ENCODE data around the gene COMMD3. TPM values are rescaled to one million over a fixed set of nuclear protein-coding genes. Genes with fewer than 3 reads are reported as not detected.

Gene COMMD3
- total RNA-seq, 1 experiment from 2014 or later = 2.4 TPM

GRCh38 chr10:22338185-22338900 lies 22.2 kb downstream of the COMMD3 start:
- Histone ChIP-seq H3K23me2 (ENCODE audit: insufficient read length, low read depth, low read length, poor library complexity, severe bottlenecking) (peaks cover 23% of the 10 kb centered on the region), H2BK12ac (ENCODE audit: insufficient read length, low read depth, low read length) (no peak overlapping the region), H4K5ac (ENCODE audit: insufficient read length, low read depth, low read length) (no peak overlapping the region), H4K8ac (replicated peaks; ENCODE audit: insufficient read length, low read depth, low read length) (no peak overlapping the region), H2BK20ac (ENCODE audit: low read depth, low read length, poor library complexity, severe bottlenecking) (no peak overlapping the region), H3K4me1 (ENCODE audit: insufficient read depth, low read length) (no peaks in the 10 kb centered on the region), H3K27me3 (ENCODE audit: insufficient read depth, low read length) (peaks cover 74% of the 10 kb centered on the region), H2AK5ac (ENCODE audit: insufficient read length, low read length) (no peak overlapping the region), H4K20me1 (ENCODE audit: control insufficient read depth, insufficient read depth, insufficient read length) (no peaks in the 10 kb centered on the region), H2BK15ac (ENCODE audit: low read depth, low read length) (no peak overlapping the region), H2BK120ac (ENCODE audit: low read depth, low read length, poor library complexity, severe bottlenecking) (no peak overlapping the region), H3K9ac (ENCODE audit: extremely low read depth, insufficient read length, low read length) (no peak overlapping the region), H4K91ac (ENCODE audit: insufficient read length, low read depth, low read length) (no peak overlapping the region), H3T11ph (ENCODE audit: low read length) (no peak overlapping the region), H2BK5ac (ENCODE audit: insufficient read length, low read length) (no peak overlapping the region), H3K14ac (ENCODE audit: insufficient read depth, low read length) (no peak overlapping the region), H3K79me2 (ENCODE audit: insufficient read depth, low read length) (no peaks in the 10 kb centered on the region), H2AFZ (ENCODE audit: low read length) (no peak overlapping the region), H3K27ac (ENCODE audit: insufficient read length, low read depth, low read length) (no peak overlapping the region), H3K9me3 (ENCODE audit: control insufficient read depth, low read depth, low read length) (no peaks in the 10 kb centered on the region), H3K4me2 (ENCODE audit: insufficient read depth, insufficient read length, low read length) (no peak overlapping the region), H3K4ac (ENCODE audit: low read depth, low read length) (no peak overlapping the region), H3K23ac (ENCODE audit: insufficient read length, low read depth, low read length) (no peak overlapping the region), H3K18ac (ENCODE audit: insufficient read length, low read depth, low read length) (no peak overlapping the region), H3K79me1 (ENCODE audit: insufficient read depth, low read depth, low read length, poor library complexity, severe bottlenecking) (no peaks in the 10 kb centered on the region), H3K56ac (ENCODE audit: insufficient read length, low read depth, low read length) (no peak overlapping the region)
- DNase-seq = no peak
- Mint-ChIP-seq H3K27ac (no peak overlapping the region), H3K9me3 (no peaks in the 10 kb centered on the region; a peak in 4 of 5 replicates), H3K27me3 (ENCODE audit: low read depth) (peaks cover 97% of the 10 kb centered on the region), H3K36me3 (ENCODE audit: insufficient read depth in 1 of 3, low read depth in 3 of 3) (no peaks in the 10 kb centered on the region), H3K4me3 (no peak overlapping the region), H3K4me1 (peaks cover 9 to 19% of the 10 kb centered on the region in 2 experiments)
- TF ChIP-seq, protein P1, sequence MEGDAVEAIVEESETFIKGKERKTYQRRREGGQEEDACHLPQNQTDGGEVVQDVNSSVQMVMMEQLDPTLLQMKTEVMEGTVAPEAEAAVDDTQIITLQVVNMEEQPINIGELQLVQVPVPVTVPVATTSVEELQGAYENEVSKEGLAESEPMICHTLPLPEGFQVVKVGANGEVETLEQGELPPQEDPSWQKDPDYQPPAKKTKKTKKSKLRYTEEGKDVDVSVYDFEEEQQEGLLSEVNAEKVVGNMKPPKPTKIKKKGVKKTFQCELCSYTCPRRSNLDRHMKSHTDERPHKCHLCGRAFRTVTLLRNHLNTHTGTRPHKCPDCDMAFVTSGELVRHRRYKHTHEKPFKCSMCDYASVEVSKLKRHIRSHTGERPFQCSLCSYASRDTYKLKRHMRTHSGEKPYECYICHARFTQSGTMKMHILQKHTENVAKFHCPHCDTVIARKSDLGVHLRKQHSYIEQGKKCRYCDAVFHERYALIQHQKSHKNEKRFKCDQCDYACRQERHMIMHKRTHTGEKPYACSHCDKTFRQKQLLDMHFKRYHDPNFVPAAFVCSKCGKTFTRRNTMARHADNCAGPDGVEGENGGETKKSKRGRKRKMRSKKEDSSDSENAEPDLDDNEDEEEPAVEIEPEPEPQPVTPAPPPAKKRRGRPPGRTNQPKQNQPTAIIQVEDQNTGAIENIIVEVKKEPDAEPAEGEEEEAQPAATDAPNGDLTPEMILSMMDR (conservative IDR thresholded peaks at IDR 0.05) = no peak
- WGBS (ENCODE audit: extremely low coverage, insufficient read length, low lambda C conversion rate) = no CpG with 5 or more reads among the region's 9 CpGs

Data from H9 (cell line).